T-cell (primary cell): ENCODE measurements around the gene VAT1. TPM values are rescaled to one million over a fixed set of nuclear protein-coding genes. Genes with fewer than 3 reads are reported as not detected.
"Not testable (repeated sequence)": the region's sequence is repeated elsewhere in the genome, so short reads cannot be mapped to it uniquely, and the experiment has no call there.

Experiments used
- ATAC-seq, 4 experiments: fragments of 200-7000 bp in 3 of 4; fragments of 150-1000 bp in 1 of 4; cut with Tn5 transposase; replicated peaks in 1 of 4; 1 replicate in 3 of 4; 2 replicates in 1 of 4; pipeline ENCODE4 v1.10.0; 2021; ENCODE audit warnings: moderate library complexity in 3 of 4, mild to moderate bottlenecking in 2 of 4, moderate number of reproducible peaks in 1 of 4
- CTCF ChIA-PET, 2 donors: fragments of 300-600 bp; sonication (Branson Sonifier 250); formaldehyde crosslinking; loops; one replicate each; lab custom pipeline; 2022; ENCODE audit warnings: antibody characterized with exemption in 2 of 2; lab: Charles Lee
- POLR2A ChIA-PET, 2 donors: fragments of 300-600 bp; sonication (Branson Sonifier 250); formaldehyde crosslinking; loops; one replicate each; lab custom pipeline; 2022; ENCODE audit warnings: antibody characterized with exemption in 2 of 2; lab: Charles Lee
- DNase-seq, 35 experiments: peaks; one replicate each; pipeline versions ENCODE4 v3.0.0 to v3.0.0-alpha.2; 2013 to 2023
- H3K27ac ChIP-seq: one replicate; pipeline ENCODE4 v1.5.1; 2013; ENCODE audit warnings: low read length
- H3K27me3 ChIP-seq, 2 experiments: replicated peaks in 1 of 2; 1 replicate in 1 of 2; 2 replicates in 1 of 2; pipeline versions ENCODE4 v1.6.1 to v1.7.0; 2013; ENCODE audit warnings: low read length in 1 of 2, mixed read lengths in 1 of 2; ENCODE audit not compliant: control insufficient read depth in 2 of 2, insufficient read depth in 2 of 2; ENCODE audit errors: extremely low read depth in 1 of 2
- H3K36me3 ChIP-seq, 2 donors: 1 replicate in 1 of 2; 2 replicates in 1 of 2; pipeline versions ENCODE4 v1.6.1 to v1.7.0; 2013; ENCODE audit warnings: low read length in 1 of 2; ENCODE audit not compliant: control insufficient read depth in 2 of 2, insufficient read depth in 1 of 2; ENCODE audit errors: extremely low read depth in 1 of 2
- H3K4me1 ChIP-seq, 2 experiments: 1 replicate in 1 of 2; 2 replicates in 1 of 2; pipeline versions ENCODE4 v1.6.1 to v1.7.0; 2013; ENCODE audit warnings: low read length in 2 of 2, mixed read lengths in 1 of 2; ENCODE audit not compliant: insufficient read depth in 2 of 2, control insufficient read depth in 1 of 2; ENCODE audit errors: extremely low read depth in 1 of 2
- H3K4me3 ChIP-seq, 2 donors: 1 replicate in 1 of 2; 2 replicates in 1 of 2; pipeline versions ENCODE4 v1.5.1 to v1.7.0; 2013; ENCODE audit warnings: mild to moderate bottlenecking in 2 of 2, low read length in 1 of 2, moderate library complexity in 1 of 2; ENCODE audit not compliant: control insufficient read depth in 1 of 2; ENCODE audit errors: extremely low read depth in 1 of 2
- H3K9me3 ChIP-seq: 2 replicates; pipeline ENCODE4 v1.7.0; 2013
- H3K27ac Mint-ChIP-seq, 2 donors: one replicate each; pipeline ENCODE4 v1.8.0; 2020 to 2021; ENCODE audit warnings: mild to moderate bottlenecking in 2 of 2, mixed read lengths in 2 of 2
- H3K27me3 Mint-ChIP-seq, 2 donors: one replicate each; pipeline ENCODE4 v1.8.0; 2021 to 2022; ENCODE audit warnings: mixed read lengths in 2 of 2
- H3K36me3 Mint-ChIP-seq: one replicate; pipeline ENCODE4 v1.8.0; 2021; ENCODE audit warnings: mixed read lengths
- H3K4me1 Mint-ChIP-seq, 3 donors: one replicate each; pipeline ENCODE4 v1.8.0; 2020 to 2022; ENCODE audit warnings: mixed read lengths in 3 of 3, mild to moderate bottlenecking in 1 of 3
- H3K4me3 Mint-ChIP-seq, 3 donors: one replicate each; pipeline ENCODE4 v1.8.0; 2020 to 2022; ENCODE audit warnings: mild to moderate bottlenecking in 3 of 3, mixed read lengths in 3 of 3, moderate library complexity in 3 of 3
- H3K9me3 Mint-ChIP-seq, 3 donors: one replicate each; pipeline ENCODE4 v1.8.0; 2020 to 2022; ENCODE audit warnings: mixed read lengths in 3 of 3
- WGBS: methylation state at CpG from one replicate; pipeline ENCODE4 v1.1.5; 2013; ENCODE audit warnings: missing lambda C conversion rate; ENCODE audit not compliant: insufficient coverage; 5-methylcytosine and 5-hydroxymethylcytosine counted together
- total RNA-seq, 35 experiments: library from RNA in 6 of 35; stranded (reverse) in 6 of 35; fragments of 120-200 nt in 1 of 35; gene quantifications; one replicate each; pipeline versions ENCODE4 v1.2.1 to v1.2.4 and lab custom pipeline; 2013 to 2026

The VAT1 gene
- total RNA-seq, 5 donors from 2014 or later (not counting 1 experiment from before 2014, with no cell fraction given), result 26.4 to 62.6 (median 48.5) TPM

DNA sequence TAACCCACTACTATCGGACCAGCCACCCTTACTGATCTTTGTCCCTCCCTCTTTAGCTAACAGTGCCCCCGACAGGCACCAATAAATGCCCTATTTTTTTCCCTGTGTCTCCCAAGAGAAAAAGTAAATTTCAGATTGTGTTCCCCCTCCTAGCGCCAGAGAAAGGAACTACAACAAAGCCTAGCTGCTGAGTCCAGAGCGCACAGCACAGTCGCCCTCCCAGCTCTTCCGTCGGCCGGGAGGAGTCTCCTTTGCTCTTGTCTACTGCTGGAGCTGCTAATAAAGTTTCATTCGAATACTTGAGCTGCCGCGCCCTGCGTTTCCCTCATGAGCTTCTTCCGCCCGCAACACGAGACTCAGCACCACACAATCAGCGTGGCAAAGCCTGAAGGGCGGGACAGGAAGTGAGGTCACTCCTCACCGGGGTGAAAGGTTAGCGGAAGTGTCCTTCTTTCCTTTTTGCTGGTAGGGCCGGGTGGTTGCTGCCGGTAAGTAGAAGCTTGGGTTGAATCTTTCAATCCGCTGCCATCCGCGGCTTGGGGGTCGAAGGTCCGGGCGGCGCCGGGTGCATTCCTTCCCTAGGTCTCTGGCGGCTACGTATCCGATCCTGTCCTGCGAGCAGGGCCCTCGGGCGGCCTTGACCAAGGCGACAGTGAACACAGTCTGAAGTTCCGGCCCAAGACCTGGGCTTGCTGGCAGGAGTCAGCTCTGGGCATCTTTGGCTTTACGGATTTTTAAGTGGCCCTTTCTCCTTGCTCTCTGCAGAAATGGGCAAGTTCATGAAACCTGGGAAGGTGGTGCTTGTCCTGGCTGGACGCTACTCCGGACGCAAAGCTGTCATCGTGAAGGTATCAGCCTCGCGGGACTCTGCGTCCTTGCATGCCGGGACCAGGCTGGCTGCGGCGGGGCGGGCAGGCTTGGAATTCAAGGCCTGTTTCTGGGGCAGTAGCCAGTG is 23.9 kb downstream of the VAT1 start, which contains the start of gene RPL27:
RPL27 (plus strand) TSS at position 436 of the 955 bp plus-strand sequence; CDS start at position 768, 332 bp downstream.
- Histone ChIP-seq H3K27me3 (no peaks in the 10 kb centered on the region), H3K4me3 (peak within 1 kb of the TSS; percentile 72 to 80), H3K9me3 (no peaks in the 10 kb centered on the region), H3K4me1 (peaks cover 3 to 27% of the 10 kb centered on the region in 2 experiments), H3K36me3 (peaks cover 10 to 38% of the 10 kb centered on the region in 2 donors), H3K27ac (peak within 1 kb of the TSS; percentile 94)
- under 1% methylated on average over 43 of the region's 49 CpGs for WGBS
- ATAC-seq (peak; percentile 94 to 97 (median 95)), DNase-seq (peak; percentile 94 to 100 (median 98))
- Mint-ChIP-seq H3K9me3 (no peaks in the 10 kb centered on the region), H3K27ac (peak within 1 kb of the TSS; percentile 88 to 98), H3K4me1 (peaks cover 24 to 30% (median 26%) of the 10 kb centered on the region in 3 donors), H3K27me3 (no peaks in the 10 kb centered on the region), H3K36me3 (peaks cover 25% of the 10 kb centered on the region), H3K4me3 (peak within 1 kb of the TSS; percentile 90 to 97 (median 92))
- POLR2A ChIA-PET, result interaction anchor here in 1 of 2 donors (0.6 to 2.7 kb wide), 13 partner anchors 9 to 487 kb away, joined by 3 to 14 read pairs (median 4); partner anchors contain the start of genes BRCA1, IFI35, NBR1 and RND2
- CTCF ChIA-PET, result interaction anchor here (0.5 to 2.9 kb wide), 20 partner anchors 8 to 486 kb away, joined by 3 to 18 read pairs (median 6); partner anchors contain the start of genes AARSD1 (in 1 of the 2), BECN1 (in 1 of the 2), DHX8 (in 1 of the 2) and IFI35 (in 1 of the 2)

- peaks cover 22% of the 10 kb centered on the region for H3K36me3 Mint-ChIP-seq
- POLR2A ChIA-PET, result interaction anchor here in 1 of 2 donors (0.6 to 2.7 kb wide), 12 partner anchors 9 to 391 kb away, joined by 3 to 14 read pairs (median 4); partner anchors contain the start of genes BRCA1, IFI35, NBR1 and RND2
Observed at GRCh38 chr17:42997390-42997983, 24.7 kb downstream of the VAT1 start.

GRCh38 chr17:42993913-42994312 is 28.3 kb downstream of the VAT1 start:
- peaks cover 11 to 17% (median 16%) of the 10 kb centered on the region in 3 donors for H3K4me1 Mint-ChIP-seq

More at GRCh38 chr17:42997390-42997983, 24.7 kb downstream of the VAT1 start:
- CTCF ChIA-PET, result interaction anchor here (0.5 to 2.9 kb wide), 16 partner anchors 9 to 486 kb away, joined by 3 to 18 read pairs (median 7); partner anchors contain the start of genes AARSD1 (in 1 of the 2), BECN1 (in 1 of the 2), DHX8 (in 1 of the 2) and IFI35 (in 1 of the 2)
- whole genome bisulfite sequencing, result 20% methylated on average over 1 of the region's 5 CpGs
- H3K27ac Mint-ChIP-seq, result peak overlapping the region; percentile 88 to 98
- Histone ChIP-seq H3K4me1 (peaks cover 3 to 27% of the 10 kb centered on the region in 2 experiments), H3K27ac (peak overlapping the region; percentile 94), H3K36me3 (peaks cover 12 to 37% of the 10 kb centered on the region in 2 donors), H3K27me3 (no peaks in the 10 kb centered on the region), H3K9me3 (no peaks in the 10 kb centered on the region), H3K4me3 (peak overlapping the region in 1 of 2 donors; percentile 8)
- DNase-seq (no peak), ATAC-seq (no peak)
- no peaks in the 10 kb centered on the region for H3K9me3 Mint-ChIP-seq
- peak overlapping the region; percentile 90 to 97 (median 92) for H3K4me3 Mint-ChIP-seq
- H3K27me3 Mint-ChIP-seq, result no peaks in the 10 kb centered on the region
- peaks cover 24 to 30% (median 26%) of the 10 kb centered on the region in 3 donors for H3K4me1 Mint-ChIP-seq

DNA sequence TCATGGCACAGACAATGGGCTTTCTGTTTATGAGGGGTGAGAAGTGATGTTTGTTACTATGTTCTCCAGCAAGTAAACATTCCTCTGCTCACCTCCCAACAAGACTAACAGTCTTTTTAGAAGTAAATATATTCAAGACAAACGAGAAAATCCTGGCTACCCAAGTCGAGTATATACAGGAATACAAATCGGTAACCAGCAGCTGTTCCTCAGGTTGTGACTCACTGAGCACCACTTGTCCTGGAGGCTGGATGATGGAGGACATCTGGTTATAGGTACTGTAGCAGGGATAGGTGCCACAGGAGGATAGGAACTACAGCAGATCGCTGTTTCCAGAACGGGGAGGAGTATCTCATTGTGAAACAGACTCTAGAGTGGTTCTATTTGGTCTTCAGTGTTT is 29.3 kb downstream of the VAT1 start:
- Mint-ChIP-seq H3K27ac (no peak overlapping the region), H3K4me1 (peaks cover 5 to 9% (median 9%) of the 10 kb centered on the region in 3 donors), H3K36me3 (peaks cover 38% of the 10 kb centered on the region), H3K9me3 (no peaks in the 10 kb centered on the region), H3K27me3 (no peaks in the 10 kb centered on the region), H3K4me3 (no peak overlapping the region)
- no peak for DNase-seq
- H3K4me1 ChIP-seq, result peaks cover 3 to 6% of the 10 kb centered on the region in 2 experiments
- ChIA-PET CTCF (interaction anchor here in 1 of 2 donors (0.6 kb wide), 1 partner anchor 10 kb away, joined by 5 read pairs; no protein-coding TSS in a partner anchor), POLR2A (no interaction called here)
- no peaks in the 10 kb centered on the region for H3K27me3 ChIP-seq
- WGBS, result 98% methylated on average over 4 of the region's 5 CpGs
- H3K9me3 ChIP-seq, result no peaks in the 10 kb centered on the region
- peaks cover 16 to 47% of the 10 kb centered on the region in 2 donors for H3K36me3 ChIP-seq
- H3K27ac ChIP-seq, result no peak overlapping the region
- ATAC-seq, result no peak
- H3K4me3 ChIP-seq, result no peak overlapping the region

More at GRCh38 chr17:42993913-42994312, 28.3 kb downstream of the VAT1 start:
- H3K27me3 Mint-ChIP-seq, ATAC-seq, H3K27ac Mint-ChIP-seq, CTCF ChIA-PET, H3K9me3 Mint-ChIP-seq, H3K4me3 ChIP-seq, H3K27me3 ChIP-seq, H3K9me3 ChIP-seq, POLR2A ChIA-PET, H3K4me3 Mint-ChIP-seq, DNase-seq, H3K27ac ChIP-seq: not testable (repeated sequence)
- 100% methylated on average over 1 of the region's 10 CpGs for WGBS
- peaks cover 3 to 11% of the 10 kb centered on the region in 2 experiments for H3K4me1 ChIP-seq
- peaks cover 34% of the 10 kb centered on the region for H3K36me3 Mint-ChIP-seq
- H3K36me3 ChIP-seq, result peaks cover 16 to 38% of the 10 kb centered on the region in 2 donors

DNA sequence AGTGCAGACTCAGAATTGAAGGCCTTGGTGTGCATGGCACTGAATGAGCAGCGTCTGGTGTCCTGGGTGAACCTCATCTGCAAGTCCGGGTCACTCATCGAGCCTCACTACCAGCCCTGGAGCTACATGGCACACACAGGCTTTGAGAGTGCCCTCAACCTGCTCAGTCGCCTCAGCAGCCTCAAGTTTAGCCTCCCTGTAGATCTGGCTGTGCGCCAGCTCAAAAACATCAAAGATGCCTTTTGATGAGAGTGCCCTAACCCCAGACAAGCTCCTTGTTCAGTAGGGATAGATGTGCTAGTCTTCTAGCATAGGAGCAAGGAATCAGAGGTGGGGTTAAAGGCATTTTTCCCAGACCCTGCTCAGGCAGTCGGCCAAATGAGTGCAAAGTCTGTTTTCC is 30.7 kb downstream of the VAT1 start:
- DNase-seq, result no peak
- H3K36me3 Mint-ChIP-seq, result peaks cover 43% of the 10 kb centered on the region
- no peak overlapping the region for H3K4me3 ChIP-seq
- no peaks in the 10 kb centered on the region for H3K27me3 ChIP-seq
- H3K27ac ChIP-seq, result no peak overlapping the region
- no peak overlapping the region for H3K27ac Mint-ChIP-seq
- peaks cover 0 to 6% (median 0%) of the 10 kb centered on the region in 3 donors for H3K4me1 Mint-ChIP-seq
- H3K4me3 Mint-ChIP-seq, result no peak overlapping the region
- H3K4me1 ChIP-seq, result no peaks in the 10 kb centered on the region
- no peaks in the 10 kb centered on the region for H3K27me3 Mint-ChIP-seq
- H3K36me3 ChIP-seq, result peaks cover 21 to 59% of the 10 kb centered on the region in 2 donors
- no peaks in the 10 kb centered on the region for H3K9me3 Mint-ChIP-seq
- WGBS, result 100% methylated on average over 5 of the region's 6 CpGs
- POLR2A ChIA-PET, result no interaction called here
- ATAC-seq, result no peak
- H3K9me3 ChIP-seq, result no peaks in the 10 kb centered on the region
- CTCF ChIA-PET, result interaction anchor here in 1 of 2 donors (1.0 kb wide), 1 partner anchor 15 kb away, joined by 3 read pairs; no protein-coding TSS in a partner anchor
